22Rv1 (cell line): Measurements from ENCODE around the gene MYADML2.

Experiments used
- H3K27ac ChIP-seq: fragments of 450-650 bp; 2 replicates; pipeline ENCODE4 v1.5.1; 2017
- ZFX ChIP-seq: fragments of 450-650 bp; IDR thresholded peaks from 2 replicates; pipeline ENCODE4 v1.6.1; 2017; ENCODE audit warnings: antibody characterized with exemption, borderline replicate concordance
- TF ChIP-seq, protein P1 (sequence below): fragments of 450-650 bp; IDR thresholded peaks from 2 replicates; pipeline ENCODE4 v1.5.1; 2017; ENCODE audit warnings: mild to moderate bottlenecking

MYADML2 gene

DNA sequence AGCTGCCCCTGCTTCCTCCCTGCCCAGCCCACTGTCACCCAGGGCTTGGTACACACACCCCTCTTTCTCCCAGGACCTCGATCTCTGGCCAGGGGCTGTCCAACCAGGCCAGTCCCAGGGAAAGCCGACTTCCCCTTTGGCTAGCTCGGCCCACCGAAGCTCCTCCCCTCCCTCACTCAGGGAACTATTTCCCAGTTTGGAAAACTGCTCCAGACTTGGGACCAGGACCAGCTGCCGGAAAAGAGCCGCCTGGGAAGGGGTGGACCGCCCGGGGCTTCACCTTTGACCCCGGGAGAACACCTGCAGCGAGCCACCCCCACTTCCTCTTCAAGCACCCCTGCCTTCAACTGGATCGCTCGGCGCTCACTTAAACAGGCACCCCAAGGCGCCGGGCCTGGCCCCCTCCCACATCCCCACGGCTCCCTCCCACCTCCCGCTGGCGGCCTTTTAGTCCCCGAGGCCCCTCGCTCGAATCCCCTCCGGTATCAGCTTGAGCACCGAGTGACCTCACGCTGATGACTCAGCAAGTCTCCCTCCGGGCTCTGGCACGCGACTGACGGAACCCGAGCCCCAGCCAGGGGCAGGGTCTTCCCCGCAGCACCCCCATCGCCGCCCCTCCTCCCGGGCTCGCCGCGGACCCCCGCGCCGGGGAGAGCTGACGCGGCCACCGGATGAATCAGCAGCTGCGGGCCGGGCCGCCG lies 20.4 kb downstream of the MYADML2 start:
- peak overlapping the region; percentile 85 for H3K27ac ChIP-seq

DNA sequence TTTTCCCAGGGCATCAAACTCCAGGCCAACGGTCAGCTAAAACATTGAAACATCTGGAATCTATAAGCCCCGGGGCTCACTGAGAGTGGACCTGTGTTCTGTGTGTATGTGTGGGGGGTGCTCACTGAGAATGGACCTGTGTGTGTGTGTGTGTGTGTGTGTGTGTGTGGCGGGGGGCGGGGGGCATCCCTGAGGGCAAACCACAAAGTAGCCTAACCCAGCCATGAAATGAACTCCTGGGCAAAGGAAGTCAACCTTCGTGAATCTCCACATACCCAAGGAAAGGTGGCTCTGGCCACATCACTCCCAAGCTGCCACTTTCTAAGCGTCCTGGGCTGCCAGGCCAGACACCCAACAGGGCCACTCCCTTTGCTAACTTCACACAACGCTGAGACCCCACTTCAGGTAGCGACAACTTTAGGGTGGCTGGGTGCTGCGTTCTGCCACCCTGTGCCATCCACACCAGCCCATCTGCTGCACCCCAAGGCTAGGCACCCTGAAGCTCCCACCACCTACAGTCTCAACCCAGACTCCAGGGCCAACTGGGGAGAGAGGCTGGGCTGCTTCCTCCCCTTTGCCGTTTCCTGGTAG lies 21.1 kb downstream of the MYADML2 start:
- H3K27ac ChIP-seq, result peak overlapping the region; percentile 85
- TF ChIP-seq ZFX, result no peak
- TF ChIP-seq, protein P1, sequence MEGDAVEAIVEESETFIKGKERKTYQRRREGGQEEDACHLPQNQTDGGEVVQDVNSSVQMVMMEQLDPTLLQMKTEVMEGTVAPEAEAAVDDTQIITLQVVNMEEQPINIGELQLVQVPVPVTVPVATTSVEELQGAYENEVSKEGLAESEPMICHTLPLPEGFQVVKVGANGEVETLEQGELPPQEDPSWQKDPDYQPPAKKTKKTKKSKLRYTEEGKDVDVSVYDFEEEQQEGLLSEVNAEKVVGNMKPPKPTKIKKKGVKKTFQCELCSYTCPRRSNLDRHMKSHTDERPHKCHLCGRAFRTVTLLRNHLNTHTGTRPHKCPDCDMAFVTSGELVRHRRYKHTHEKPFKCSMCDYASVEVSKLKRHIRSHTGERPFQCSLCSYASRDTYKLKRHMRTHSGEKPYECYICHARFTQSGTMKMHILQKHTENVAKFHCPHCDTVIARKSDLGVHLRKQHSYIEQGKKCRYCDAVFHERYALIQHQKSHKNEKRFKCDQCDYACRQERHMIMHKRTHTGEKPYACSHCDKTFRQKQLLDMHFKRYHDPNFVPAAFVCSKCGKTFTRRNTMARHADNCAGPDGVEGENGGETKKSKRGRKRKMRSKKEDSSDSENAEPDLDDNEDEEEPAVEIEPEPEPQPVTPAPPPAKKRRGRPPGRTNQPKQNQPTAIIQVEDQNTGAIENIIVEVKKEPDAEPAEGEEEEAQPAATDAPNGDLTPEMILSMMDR, result no peak

More for the DNA sequence above, 20.4 kb downstream of the MYADML2 start:
- TF ChIP-seq, protein P1, result no peak
- TF ChIP-seq ZFX, result no peak

DNA sequence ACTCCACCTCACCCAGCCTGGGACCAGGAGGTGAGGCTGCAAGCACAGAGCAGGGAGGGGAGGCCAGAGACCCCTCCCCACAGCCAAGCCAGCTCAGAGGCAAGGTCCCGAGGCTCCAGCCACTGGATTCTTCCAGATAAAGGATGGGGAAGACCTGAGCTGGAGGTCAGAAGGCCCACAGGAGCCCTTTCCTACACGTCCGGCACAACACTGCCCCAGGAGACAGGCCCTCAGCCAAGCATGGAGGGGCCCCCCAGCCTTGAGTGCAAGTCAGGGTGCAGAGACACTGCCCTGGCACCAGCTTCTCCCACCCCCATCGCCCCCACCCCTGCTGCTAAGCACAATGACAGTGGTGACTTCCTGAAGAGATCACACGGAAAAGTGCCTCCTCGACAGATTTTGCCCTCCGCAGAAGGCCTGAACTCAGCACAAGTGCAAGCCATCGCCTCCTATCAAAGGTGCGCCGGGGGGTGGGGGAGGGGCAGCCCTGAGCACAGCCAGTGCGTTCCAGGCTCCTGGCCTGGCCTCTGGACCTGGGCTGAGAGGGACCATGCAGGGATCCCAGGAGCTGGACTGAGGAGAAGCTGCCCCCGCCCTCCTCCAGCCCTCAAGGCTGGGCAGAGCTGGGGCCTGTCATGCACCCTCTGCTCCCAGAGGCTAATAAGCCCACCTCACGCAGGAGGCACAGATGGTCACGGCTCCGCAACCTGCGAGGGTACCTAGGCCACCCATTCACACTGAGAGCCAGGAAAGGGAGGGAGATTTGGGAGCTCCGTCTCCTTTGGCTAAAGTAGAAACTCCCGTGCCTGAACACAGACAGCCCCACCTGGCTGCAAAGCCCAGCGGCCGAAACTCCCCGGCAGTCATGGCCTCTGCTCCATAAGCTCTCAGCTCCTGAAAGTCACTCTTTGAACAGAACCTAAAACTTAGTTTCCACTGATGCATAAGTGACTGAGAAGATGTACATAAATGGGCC lies 22.2 kb downstream of the MYADML2 start:
- TF ChIP-seq ZFX, result no peak
- TF ChIP-seq, protein P1, result no peak
- H3K27ac ChIP-seq, result no peak overlapping the region

DNA sequence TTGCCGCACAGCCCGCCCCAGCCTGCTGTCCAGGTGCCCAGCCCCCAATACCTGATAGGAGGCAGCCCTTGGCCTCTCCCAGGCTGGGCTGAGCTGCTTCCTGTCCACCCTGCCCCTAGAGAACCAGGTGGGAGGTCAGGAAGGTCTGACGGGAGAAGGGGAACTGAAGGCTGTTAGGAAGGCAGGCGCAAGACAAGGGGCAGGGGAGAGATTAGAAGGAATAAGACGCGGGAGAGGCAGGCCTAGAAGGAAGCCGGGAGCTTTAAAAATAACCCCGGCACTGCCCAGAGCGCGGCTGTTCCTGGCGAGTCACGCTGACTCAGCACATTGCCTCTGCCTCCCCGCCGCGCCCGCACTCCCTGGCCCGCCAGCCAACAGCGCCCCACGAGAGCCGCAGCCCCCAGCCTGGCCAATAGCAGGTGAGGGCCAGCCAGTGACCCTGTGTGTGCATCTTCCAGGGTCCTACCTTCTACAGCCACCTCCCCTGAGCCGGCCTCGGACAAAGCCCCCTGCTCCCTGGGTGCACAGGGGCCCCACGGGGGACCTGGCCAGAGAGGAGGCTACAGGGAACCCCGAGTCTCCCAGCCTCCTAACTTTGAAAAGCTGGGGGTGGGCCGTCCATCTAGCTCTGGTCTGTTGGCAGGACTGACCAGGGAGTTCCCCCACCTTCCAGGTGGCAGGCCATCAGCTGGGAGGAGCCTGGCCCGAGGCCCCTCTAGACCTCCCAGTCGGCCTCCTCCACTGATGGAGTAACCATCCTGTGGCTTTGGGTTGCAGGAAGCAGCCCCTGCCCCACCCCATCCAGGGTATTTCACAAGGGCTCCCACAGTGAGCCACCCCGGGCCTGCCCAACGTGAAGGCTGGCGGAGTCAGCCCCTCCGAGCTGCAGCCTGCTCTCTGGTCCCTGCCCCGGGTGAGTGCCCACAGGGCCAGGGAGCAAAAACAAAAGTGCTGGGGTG lies 23.5 kb downstream of the MYADML2 start:
- TF ChIP-seq, protein P1, result no peak
- TF ChIP-seq ZFX, result no peak
- H3K27ac ChIP-seq, result no peak overlapping the region

DNA sequence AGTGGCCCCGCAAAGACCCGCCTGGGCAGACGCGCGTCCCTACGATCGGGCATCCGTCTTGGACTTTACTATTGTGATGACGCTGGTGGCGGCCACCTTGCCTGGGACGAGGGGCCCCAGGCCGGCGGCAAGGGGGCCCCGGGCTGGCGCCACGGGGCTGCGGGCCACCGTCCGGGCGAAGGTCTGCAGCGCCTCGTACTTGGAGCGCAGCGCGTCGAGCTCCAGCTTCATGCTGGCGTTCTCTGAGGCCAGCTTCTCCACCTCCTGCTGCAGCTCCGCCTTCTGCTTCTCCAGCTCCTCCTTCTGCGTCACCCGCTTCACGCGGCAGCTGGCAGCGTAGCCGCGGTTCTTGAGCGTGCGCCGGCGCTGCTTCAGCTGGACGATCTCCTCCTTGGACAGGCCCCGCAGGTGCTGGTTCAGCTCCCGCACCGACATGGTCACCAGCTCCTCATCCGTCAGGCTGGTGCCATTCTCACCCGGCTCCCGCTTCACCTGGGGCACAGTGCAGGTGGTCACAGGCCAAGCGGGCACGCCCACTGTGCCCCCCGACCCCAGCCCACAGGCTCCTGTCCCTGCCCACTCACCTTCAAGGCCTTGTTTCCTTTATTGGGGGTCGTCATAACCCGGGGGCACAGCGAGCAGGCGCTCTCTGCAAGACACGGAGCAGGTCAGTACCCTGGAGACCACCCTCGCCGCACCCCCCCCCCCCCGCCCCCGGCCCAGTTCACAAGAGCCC lies 24.3 kb downstream of the MYADML2 start:
- TF ChIP-seq ZFX, result no peak
- TF ChIP-seq, protein P1, result no peak
- no peak overlapping the region for H3K27ac ChIP-seq

DNA sequence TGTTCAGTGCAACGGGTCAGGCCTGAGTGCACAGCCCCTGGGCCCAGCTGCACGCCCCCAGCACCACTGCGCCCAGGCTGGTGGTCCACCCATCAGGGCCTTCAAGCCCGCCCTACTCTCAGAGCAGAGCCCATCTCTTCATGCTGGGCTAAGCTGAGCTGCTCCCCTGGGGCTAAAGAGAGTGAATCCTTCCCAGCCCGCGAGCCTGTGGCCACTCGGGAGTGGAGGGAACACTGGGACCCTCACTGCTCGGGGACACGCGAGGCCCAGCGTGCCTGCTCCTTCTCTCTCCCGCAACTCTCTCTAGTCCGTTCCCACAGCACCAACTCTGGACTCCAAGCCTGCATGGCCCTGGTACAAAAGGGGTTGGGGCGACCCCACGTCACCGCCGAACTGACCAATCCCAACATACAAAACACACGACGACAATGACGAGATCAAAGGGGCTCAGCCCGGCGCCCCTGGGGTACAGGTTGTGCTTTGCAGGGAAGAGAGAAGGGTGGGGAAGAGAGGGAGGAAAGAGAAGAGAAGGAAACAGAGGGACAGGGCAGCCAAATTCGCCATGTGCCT lies 25.0 kb downstream of the MYADML2 start:
- TF ChIP-seq, protein P1, result no peak
- TF ChIP-seq ZFX, result no peak
- no peak overlapping the region for H3K27ac ChIP-seq
